ENCODE data around the gene CBX1.

DNA sequence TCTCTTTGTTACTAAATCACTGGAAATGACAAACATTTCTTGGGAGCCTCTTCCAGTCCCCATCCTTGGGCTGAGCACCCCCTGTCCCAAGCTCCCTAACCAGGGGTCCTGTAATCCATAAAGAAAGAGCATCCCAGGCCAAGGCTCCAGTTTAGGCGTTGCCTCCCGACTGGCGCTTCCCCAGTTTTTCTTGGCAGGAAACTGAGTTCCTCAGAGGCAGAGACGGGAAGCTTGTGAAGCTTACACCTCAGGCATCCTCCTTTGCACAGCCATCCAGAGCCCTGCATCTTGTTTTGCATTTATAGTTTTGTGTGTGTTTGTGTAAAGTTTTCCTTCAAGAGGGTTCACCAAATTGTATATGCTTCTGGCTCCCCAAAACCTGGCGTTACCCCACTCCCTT, 70.7 kb downstream of the CBX1 start:
- TF ChIP-seq EZH2phosphoT487 (IDR thresholded peaks at IDR 0.05; ENCODE audit: unreplicated experiment) = no peak
- TF ChIP-seq, protein P1, sequence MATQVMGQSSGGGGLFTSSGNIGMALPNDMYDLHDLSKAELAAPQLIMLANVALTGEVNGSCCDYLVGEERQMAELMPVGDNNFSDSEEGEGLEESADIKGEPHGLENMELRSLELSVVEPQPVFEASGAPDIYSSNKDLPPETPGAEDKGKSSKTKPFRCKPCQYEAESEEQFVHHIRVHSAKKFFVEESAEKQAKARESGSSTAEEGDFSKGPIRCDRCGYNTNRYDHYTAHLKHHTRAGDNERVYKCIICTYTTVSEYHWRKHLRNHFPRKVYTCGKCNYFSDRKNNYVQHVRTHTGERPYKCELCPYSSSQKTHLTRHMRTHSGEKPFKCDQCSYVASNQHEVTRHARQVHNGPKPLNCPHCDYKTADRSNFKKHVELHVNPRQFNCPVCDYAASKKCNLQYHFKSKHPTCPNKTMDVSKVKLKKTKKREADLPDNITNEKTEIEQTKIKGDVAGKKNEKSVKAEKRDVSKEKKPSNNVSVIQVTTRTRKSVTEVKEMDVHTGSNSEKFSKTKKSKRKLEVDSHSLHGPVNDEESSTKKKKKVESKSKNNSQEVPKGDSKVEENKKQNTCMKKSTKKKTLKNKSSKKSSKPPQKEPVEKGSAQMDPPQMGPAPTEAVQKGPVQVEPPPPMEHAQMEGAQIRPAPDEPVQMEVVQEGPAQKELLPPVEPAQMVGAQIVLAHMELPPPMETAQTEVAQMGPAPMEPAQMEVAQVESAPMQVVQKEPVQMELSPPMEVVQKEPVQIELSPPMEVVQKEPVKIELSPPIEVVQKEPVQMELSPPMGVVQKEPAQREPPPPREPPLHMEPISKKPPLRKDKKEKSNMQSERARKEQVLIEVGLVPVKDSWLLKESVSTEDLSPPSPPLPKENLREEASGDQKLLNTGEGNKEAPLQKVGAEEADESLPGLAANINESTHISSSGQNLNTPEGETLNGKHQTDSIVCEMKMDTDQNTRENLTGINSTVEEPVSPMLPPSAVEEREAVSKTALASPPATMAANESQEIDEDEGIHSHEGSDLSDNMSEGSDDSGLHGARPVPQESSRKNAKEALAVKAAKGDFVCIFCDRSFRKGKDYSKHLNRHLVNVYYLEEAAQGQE (IDR thresholded peaks at IDR 0.05; ENCODE audit: unreplicated experiment) = no peak
- TF ChIP-seq, protein P2, sequence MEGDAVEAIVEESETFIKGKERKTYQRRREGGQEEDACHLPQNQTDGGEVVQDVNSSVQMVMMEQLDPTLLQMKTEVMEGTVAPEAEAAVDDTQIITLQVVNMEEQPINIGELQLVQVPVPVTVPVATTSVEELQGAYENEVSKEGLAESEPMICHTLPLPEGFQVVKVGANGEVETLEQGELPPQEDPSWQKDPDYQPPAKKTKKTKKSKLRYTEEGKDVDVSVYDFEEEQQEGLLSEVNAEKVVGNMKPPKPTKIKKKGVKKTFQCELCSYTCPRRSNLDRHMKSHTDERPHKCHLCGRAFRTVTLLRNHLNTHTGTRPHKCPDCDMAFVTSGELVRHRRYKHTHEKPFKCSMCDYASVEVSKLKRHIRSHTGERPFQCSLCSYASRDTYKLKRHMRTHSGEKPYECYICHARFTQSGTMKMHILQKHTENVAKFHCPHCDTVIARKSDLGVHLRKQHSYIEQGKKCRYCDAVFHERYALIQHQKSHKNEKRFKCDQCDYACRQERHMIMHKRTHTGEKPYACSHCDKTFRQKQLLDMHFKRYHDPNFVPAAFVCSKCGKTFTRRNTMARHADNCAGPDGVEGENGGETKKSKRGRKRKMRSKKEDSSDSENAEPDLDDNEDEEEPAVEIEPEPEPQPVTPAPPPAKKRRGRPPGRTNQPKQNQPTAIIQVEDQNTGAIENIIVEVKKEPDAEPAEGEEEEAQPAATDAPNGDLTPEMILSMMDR (conservative IDR thresholded peaks at IDR 0.05; ENCODE audit: low read depth in 2 of 2) = no peak
- TF ChIP-seq POLR2AphosphoS5 (IDR thresholded peaks at IDR 0.05; ENCODE audit: low read depth) = no peak
- TF ChIP-seq ZNF331 (CRISPR knock-in tag; IDR thresholded peaks at IDR 0.05; ENCODE audit: low read depth) = no peak

All from GM23338 (cell line).